Measurements from ENCODE around the gene GALNT1.

- TF ChIP-seq EZH2 (IDR thresholded peaks at IDR 0.05) (no peak), CTCF (IDR thresholded peaks at IDR 0.05) (no peak)
Observed at GRCh38 chr18:35624146-35624545, 42.6 kb downstream of the GALNT1 start.
